ENCODE data around the gene RB1.
"Not testable (repeated sequence)": the region's sequence is repeated elsewhere in the genome, so short reads cannot be mapped to it uniquely, and the experiment has no call there.

The RB1 gene

DNA sequence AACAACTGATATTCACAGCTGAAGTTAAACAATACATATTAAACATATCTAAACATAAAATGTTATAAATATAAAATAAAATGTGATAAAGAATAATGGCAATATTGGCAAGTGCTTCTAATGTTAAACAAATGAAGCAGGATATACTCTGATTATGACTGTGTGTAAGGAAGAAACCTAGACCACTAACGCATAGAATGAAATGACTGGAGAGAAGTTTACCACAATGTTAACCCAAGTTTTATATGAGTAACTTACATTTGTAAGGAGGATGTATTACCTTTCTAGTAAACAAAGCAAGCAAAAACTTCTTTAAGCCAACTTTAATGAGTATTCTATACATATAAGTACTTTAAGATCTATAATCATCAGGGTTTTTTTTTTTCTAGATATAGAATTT is 43.0 kb downstream of the RB1 start:
- TF ChIP-seq, protein P1, sequence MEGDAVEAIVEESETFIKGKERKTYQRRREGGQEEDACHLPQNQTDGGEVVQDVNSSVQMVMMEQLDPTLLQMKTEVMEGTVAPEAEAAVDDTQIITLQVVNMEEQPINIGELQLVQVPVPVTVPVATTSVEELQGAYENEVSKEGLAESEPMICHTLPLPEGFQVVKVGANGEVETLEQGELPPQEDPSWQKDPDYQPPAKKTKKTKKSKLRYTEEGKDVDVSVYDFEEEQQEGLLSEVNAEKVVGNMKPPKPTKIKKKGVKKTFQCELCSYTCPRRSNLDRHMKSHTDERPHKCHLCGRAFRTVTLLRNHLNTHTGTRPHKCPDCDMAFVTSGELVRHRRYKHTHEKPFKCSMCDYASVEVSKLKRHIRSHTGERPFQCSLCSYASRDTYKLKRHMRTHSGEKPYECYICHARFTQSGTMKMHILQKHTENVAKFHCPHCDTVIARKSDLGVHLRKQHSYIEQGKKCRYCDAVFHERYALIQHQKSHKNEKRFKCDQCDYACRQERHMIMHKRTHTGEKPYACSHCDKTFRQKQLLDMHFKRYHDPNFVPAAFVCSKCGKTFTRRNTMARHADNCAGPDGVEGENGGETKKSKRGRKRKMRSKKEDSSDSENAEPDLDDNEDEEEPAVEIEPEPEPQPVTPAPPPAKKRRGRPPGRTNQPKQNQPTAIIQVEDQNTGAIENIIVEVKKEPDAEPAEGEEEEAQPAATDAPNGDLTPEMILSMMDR (IDR thresholded peaks at IDR 0.05) = no peak

DNA sequence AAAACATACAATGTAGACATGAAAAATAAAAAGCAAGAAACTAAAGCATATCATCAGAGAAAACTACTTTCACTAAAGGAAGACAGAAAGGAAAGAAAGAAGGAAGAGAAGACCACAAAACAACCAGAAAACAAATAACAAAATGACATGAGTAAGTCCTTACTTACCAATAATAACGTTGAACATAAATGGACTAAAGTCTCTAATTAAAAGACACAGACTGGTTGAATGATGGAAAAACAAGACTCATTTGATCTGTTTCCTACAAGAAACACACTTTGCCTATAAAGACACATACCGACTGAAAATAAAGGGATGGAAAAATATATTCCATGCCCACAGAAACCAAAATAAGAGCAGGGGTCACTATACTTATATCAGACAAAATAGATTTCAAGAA is 46.0 kb downstream of the RB1 start:
- Histone ChIP-seq H3K9me3 (ENCODE audit: control insufficient read depth, low read length) (no peaks in the 10 kb centered on the region), H3K27ac (no peak overlapping the region), H3K9ac (no peak overlapping the region), H3K36me3 (ENCODE audit: control insufficient read depth, insufficient read depth, low read length) (no peaks in the 10 kb centered on the region), H3K27me3 (ENCODE audit: control insufficient read depth, insufficient read depth, low read length) (no peaks in the 10 kb centered on the region), H3K4me2 (ENCODE audit: low read length) (no peak overlapping the region), H2AFZ (no peak overlapping the region), H3K79me2 (no peaks in the 10 kb centered on the region), H3K4me3 (ENCODE audit: low read depth, low read length) (no peak overlapping the region), H3K4me1 (no peaks in the 10 kb centered on the region)
- TF ChIP-seq, protein P1 (IDR thresholded peaks at IDR 0.05) = no peak

More for the DNA sequence above, 43.0 kb downstream of the RB1 start:
- no peaks in the 10 kb centered on the region for H3K27me3 ChIP-seq (ENCODE audit: control insufficient read depth, insufficient read depth, low read length)
- no peaks in the 10 kb centered on the region for H3K9me3 ChIP-seq (ENCODE audit: control insufficient read depth, low read length)
- H3K4me3 ChIP-seq (ENCODE audit: low read depth, low read length) = no peak overlapping the region
- no peak overlapping the region for H3K27ac ChIP-seq
- H3K4me2 ChIP-seq (ENCODE audit: low read length) = no peak overlapping the region
- H3K36me3 ChIP-seq (ENCODE audit: control insufficient read depth, insufficient read depth, low read length) = no peaks in the 10 kb centered on the region
- H2AFZ ChIP-seq = no peak overlapping the region
- no peaks in the 10 kb centered on the region for H3K79me2 ChIP-seq
- H3K9ac ChIP-seq = no peak overlapping the region
- no peaks in the 10 kb centered on the region for H3K4me1 ChIP-seq

- H3K9ac ChIP-seq = no peak overlapping the region
- no peak overlapping the region for H3K4me3 ChIP-seq (ENCODE audit: low read depth, low read length)
- H3K27ac ChIP-seq = no peak overlapping the region
- H3K36me3 ChIP-seq (ENCODE audit: control insufficient read depth, insufficient read depth, low read length) = no peaks in the 10 kb centered on the region
- H3K9me3 ChIP-seq (ENCODE audit: control insufficient read depth, low read length) = no peaks in the 10 kb centered on the region
- H2AFZ ChIP-seq = no peak overlapping the region
- no peaks in the 10 kb centered on the region for H3K27me3 ChIP-seq (ENCODE audit: control insufficient read depth, insufficient read depth, low read length)
- TF ChIP-seq, protein P1 (IDR thresholded peaks at IDR 0.05) = no peak
- H3K79me2 ChIP-seq = no peaks in the 10 kb centered on the region
- H3K4me2 ChIP-seq (ENCODE audit: low read length) = no peak overlapping the region
- no peaks in the 10 kb centered on the region for H3K4me1 ChIP-seq
These were observed 50.0 kb downstream of the RB1 start for GRCh38 chr13:48353590-48353989.

DNA sequence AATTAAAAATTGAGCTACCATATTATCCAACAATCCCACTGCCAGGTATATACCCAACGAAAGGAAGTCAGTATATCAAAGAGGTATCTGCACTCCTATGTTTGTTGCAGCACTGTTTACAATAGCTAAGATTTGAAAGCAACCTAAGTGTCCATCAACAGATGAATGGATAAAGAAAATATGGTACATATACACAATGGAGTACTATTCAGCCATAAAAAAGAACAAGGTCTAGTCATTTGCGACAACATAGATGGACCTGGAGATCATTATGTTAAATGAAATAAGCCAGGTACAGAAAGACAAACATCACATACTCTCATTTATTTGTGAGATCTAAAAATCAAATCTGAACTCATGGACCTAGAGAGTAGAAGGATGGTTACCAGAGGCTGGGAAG is 52.0 kb downstream of the RB1 start:
- not testable (repeated sequence) for H3K27me3 ChIP-seq (ENCODE audit: control insufficient read depth, insufficient read depth, low read length); H3K9me3 ChIP-seq (ENCODE audit: control insufficient read depth, low read length); H3K4me2 ChIP-seq (ENCODE audit: low read length); H3K36me3 ChIP-seq (ENCODE audit: control insufficient read depth, insufficient read depth, low read length); H3K4me3 ChIP-seq (ENCODE audit: low read depth, low read length); H2AFZ ChIP-seq; H3K9ac ChIP-seq; H3K4me1 ChIP-seq; H3K79me2 ChIP-seq; H3K27ac ChIP-seq

- Histone ChIP-seq H3K9ac (no peak overlapping the region), H2AFZ (no peak overlapping the region), H3K9me3 (ENCODE audit: control insufficient read depth, low read length) (no peaks in the 10 kb centered on the region), H3K4me1 (no peaks in the 10 kb centered on the region), H3K36me3 (ENCODE audit: control insufficient read depth, insufficient read depth, low read length) (no peaks in the 10 kb centered on the region), H3K27ac (no peak overlapping the region), H3K79me2 (no peaks in the 10 kb centered on the region), H3K4me2 (ENCODE audit: low read length) (no peak overlapping the region), H3K27me3 (ENCODE audit: control insufficient read depth, insufficient read depth, low read length) (no peaks in the 10 kb centered on the region), H3K4me3 (ENCODE audit: low read depth, low read length) (no peak overlapping the region)
- TF ChIP-seq, protein P1 (IDR thresholded peaks at IDR 0.05) = no peak
These were observed 53.2 kb downstream of the RB1 start for GRCh38 chr13:48356750-48357149.

All from parathyroid adenoma (tissue), 2 donors.